CD8-positive, alpha-beta memory T cell (primary cell): ENCODE measurements around the gene SLC39A10. TPM values are rescaled to one million over a fixed set of nuclear protein-coding genes. Genes with fewer than 3 reads are reported as not detected.

ENCODE experiments used
- CTCF ChIA-PET: fragments of 350-600 bp; sonication (Branson Sonifier 250); formaldehyde crosslinking; loops from one replicate; lab custom pipeline; 2021; ENCODE audit warnings: antibody characterized with exemption; lab: Charles Lee
- POLR2A ChIA-PET: fragments of 350-600 bp; sonication (Branson Sonifier 250); formaldehyde crosslinking; loops from one replicate; lab custom pipeline; 2021; ENCODE audit warnings: antibody characterized with exemption; lab: Charles Lee
- DNase-seq, 5 donors: peaks; one replicate each; pipeline versions ENCODE4 v3.0.0 to v3.0.0-alpha.2; 2020 to 2022; ENCODE audit warnings: mixed read lengths in 1 of 5
- H3K27ac ChIP-seq: one replicate; pipeline ENCODE4 v1.7.0; 2013; ENCODE audit warnings: low read depth, mild to moderate bottlenecking, low read length, moderate library complexity
- H3K27me3 ChIP-seq: 2 replicates; pipeline ENCODE4 v1.7.0; 2013; ENCODE audit warnings: low read length, mild to moderate bottlenecking; ENCODE audit not compliant: insufficient read depth, poor library complexity, severe bottlenecking
- H3K36me3 ChIP-seq: 2 replicates; pipeline ENCODE4 v1.7.0; 2013; ENCODE audit warnings: mild to moderate bottlenecking, low read length, moderate library complexity; ENCODE audit not compliant: insufficient read depth
- H3K4me1 ChIP-seq: 2 replicates; pipeline ENCODE4 v1.7.0; 2013; ENCODE audit warnings: mild to moderate bottlenecking, low read length, moderate library complexity; ENCODE audit not compliant: insufficient read depth
- H3K4me3 ChIP-seq: 2 replicates; pipeline ENCODE4 v1.7.0; 2013; ENCODE audit warnings: mild to moderate bottlenecking, low read length
- H3K9me3 ChIP-seq: 2 replicates; pipeline ENCODE4 v1.7.0; 2013; ENCODE audit warnings: mild to moderate bottlenecking, low read length
- H3K27ac Mint-ChIP-seq, 8 donors: one replicate each; pipeline ENCODE4 v1.8.0; 2020 to 2021; ENCODE audit warnings: mixed read lengths in 8 of 8, mild to moderate bottlenecking in 6 of 8, inconsistent platforms in 3 of 8, moderate library complexity in 3 of 8
- H3K27me3 Mint-ChIP-seq, 2 donors: one replicate each; pipeline ENCODE4 v1.8.0; 2020 to 2021; ENCODE audit warnings: mixed read lengths in 2 of 2, mild to moderate bottlenecking in 1 of 2, moderate library complexity in 1 of 2
- H3K36me3 Mint-ChIP-seq, 3 donors: one replicate each; pipeline ENCODE4 v1.8.0; 2020 to 2021; ENCODE audit warnings: mixed read lengths in 3 of 3, inconsistent platforms in 1 of 3, mild to moderate bottlenecking in 1 of 3
- H3K4me1 Mint-ChIP-seq, 3 donors: one replicate each; pipeline ENCODE4 v1.8.0; 2020 to 2021; ENCODE audit warnings: mixed read lengths in 3 of 3, inconsistent platforms in 1 of 3, mild to moderate bottlenecking in 1 of 3
- H3K4me3 Mint-ChIP-seq, 7 donors: one replicate each; pipeline ENCODE4 v1.8.0; 2020 to 2021; ENCODE audit warnings: mixed read lengths in 7 of 7, mild to moderate bottlenecking in 6 of 7, moderate library complexity in 4 of 7, inconsistent platforms in 2 of 7
- H3K9me3 Mint-ChIP-seq, 5 donors: one replicate each; pipeline ENCODE4 v1.8.0; 2020 to 2022; ENCODE audit warnings: mixed read lengths in 5 of 5, mild to moderate bottlenecking in 3 of 5, moderate library complexity in 2 of 5, inconsistent platforms in 1 of 5
- polyA plus RNA-seq: library from polyadenylated mRNA; unstranded; fragments of 300-500 nt; fragmentation: Illumina TruSeq; gene quantifications from one replicate; pipeline ENCODE4 v1.2.3, GENCODE V29; 2021
- total RNA-seq, 2 experiments: library from RNA; stranded (reverse); gene quantifications; one replicate each; pipeline ENCODE4 v1.2.3, GENCODE V29; 2021

The SLC39A10 gene
- total and polyA plus RNA-seq, 3 experiments from 2014 or later, result 11.3 to 23.6 (median 22.2) TPM

DNA sequence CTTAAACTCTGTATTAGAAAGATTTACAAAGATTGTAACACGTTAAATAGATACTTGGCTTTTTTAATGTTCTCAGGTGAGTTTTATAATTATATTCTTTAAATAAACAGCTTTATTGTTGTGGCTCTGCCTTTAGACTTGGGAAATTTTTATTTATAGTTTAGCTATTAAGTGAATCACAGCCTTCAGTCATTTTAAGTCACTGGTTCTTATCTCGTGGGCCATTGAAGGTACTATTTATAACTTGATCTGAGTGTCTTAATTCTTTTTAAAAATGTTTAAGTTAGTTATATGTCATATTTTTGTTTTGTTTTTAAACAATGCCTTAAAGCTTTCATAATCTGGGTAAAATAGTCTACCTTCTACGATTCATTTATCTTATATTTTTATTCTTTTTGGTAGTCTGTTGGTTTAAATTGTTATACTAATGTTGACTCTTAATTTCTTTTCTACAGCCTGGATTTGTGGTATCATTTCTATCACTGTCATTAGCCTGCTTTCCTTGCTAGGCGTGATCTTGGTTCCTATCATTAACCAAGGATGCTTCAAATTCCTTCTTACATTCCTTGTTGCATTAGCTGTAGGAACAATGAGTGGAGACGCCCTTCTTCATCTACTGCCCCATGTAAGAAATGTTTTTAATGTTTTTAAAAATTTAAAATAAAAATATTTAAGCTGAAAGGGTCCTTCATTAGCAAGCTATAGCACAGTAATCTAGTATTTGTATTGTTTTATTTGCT is 49.3 kb downstream of the SLC39A10 start:
- POLR2A ChIA-PET, result no interaction called here
- no peaks in the 10 kb centered on the region for H3K9me3 ChIP-seq
- H3K27me3 ChIP-seq, result no peaks in the 10 kb centered on the region
- H3K27me3 Mint-ChIP-seq, result no peaks in the 10 kb centered on the region
- no peaks in the 10 kb centered on the region for H3K36me3 ChIP-seq
- no peak for DNase-seq
- CTCF ChIA-PET, result no interaction called here
- peaks cover under 1 to 9% (median 2%) of the 10 kb centered on the region in 5 donors for H3K9me3 Mint-ChIP-seq
- no peak overlapping the region for H3K4me3 Mint-ChIP-seq
- no peak overlapping the region for H3K27ac Mint-ChIP-seq
- no peak overlapping the region for H3K27ac ChIP-seq
- H3K4me1 ChIP-seq, result no peaks in the 10 kb centered on the region
- H3K36me3 Mint-ChIP-seq, result peaks cover 29 to 63% (median 29%) of the 10 kb centered on the region in 3 donors
- H3K4me3 ChIP-seq, result no peak overlapping the region
- H3K4me1 Mint-ChIP-seq, result peaks cover 21 to 32% (median 30%) of the 10 kb centered on the region in 3 donors

DNA sequence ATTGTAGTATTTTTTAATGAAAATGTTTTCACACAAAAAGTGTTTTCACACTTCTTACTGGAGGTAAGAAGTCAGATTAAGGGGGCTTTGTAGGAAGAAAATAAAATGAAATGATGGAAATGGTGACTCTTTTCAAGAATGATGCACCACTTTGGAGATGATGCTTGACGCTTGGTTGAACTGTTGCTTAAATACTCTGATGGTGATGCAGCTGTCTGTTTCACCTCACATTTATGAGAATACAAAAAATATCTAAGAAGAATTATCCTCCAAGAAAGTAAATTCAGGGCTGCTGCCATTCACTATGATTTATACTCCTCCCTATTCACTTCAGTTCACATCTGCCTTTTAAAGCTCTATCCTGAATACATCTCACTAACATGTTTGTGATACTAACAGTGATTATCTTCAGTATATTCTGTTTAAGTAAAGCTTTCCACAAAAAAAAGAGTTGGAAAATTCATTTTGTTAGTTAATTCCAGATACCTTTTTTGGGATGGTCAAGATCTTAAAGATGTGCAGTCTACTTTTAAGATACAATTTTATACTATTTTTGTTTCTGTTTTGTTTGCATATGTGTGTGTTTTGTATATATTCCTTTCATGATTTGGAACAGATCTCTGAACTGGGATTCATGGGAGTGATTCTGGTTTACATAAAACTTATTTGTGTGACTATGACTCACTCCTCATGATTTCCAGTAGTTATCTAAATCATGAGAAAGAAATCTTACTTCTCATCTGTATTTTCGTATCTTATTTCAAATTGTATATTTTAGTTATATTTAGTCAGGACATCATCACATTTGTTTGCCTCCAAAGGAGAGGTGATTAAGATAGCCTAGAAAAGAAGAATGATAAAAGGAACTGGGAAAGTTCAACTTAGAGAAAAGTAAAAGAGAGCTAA is 53.1 kb downstream of the SLC39A10 start:
- peak overlapping the region in 1 of 8 donors; percentile 32 for H3K27ac Mint-ChIP-seq
- no peaks in the 10 kb centered on the region for H3K9me3 ChIP-seq
- H3K4me3 Mint-ChIP-seq, result no peak overlapping the region
- DNase-seq, result no peak
- CTCF ChIA-PET, result interaction anchor here (1.2 kb wide), 1 partner anchor 50 kb away, joined by 3 read pairs; no protein-coding TSS in a partner anchor
- H3K4me3 ChIP-seq, result no peak overlapping the region
- H3K4me1 ChIP-seq, result no peaks in the 10 kb centered on the region
- no peak overlapping the region for H3K27ac ChIP-seq
- H3K4me1 Mint-ChIP-seq, result peaks cover 8 to 26% (median 9%) of the 10 kb centered on the region in 3 donors
- no peaks in the 10 kb centered on the region for H3K9me3 Mint-ChIP-seq
- H3K27me3 ChIP-seq, result no peaks in the 10 kb centered on the region
- no peaks in the 10 kb centered on the region for H3K36me3 ChIP-seq
- H3K36me3 Mint-ChIP-seq, result peaks cover 12 to 71% (median 38%) of the 10 kb centered on the region in 3 donors
- POLR2A ChIA-PET, result no interaction called here
- H3K27me3 Mint-ChIP-seq, result no peaks in the 10 kb centered on the region

DNA sequence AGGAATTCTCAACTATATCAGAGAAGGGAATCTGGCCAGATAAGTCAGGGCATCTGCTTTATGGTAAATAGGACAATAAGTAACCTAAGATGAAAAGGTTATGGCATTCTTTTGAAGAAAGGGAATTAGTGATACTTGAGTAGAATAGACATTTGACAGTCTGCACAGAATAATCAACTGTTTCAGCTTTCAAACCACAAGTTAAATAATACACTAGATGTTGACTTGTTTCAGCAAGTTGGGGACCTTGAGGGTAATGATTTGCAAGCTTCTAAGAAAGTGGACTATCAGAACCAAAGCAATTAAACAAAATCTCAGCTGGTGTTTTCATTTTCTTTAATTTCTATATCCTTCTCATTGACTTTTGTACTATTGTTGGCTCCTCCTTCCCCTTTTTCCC is 54.5 kb downstream of the SLC39A10 start:
- DNase-seq, result no peak
- no peaks in the 10 kb centered on the region for H3K27me3 Mint-ChIP-seq
- no peak overlapping the region for H3K4me3 Mint-ChIP-seq
- Histone ChIP-seq H3K36me3 (peaks cover 8% of the 10 kb centered on the region), H3K4me3 (no peak overlapping the region), H3K4me1 (no peaks in the 10 kb centered on the region), H3K27ac (no peak overlapping the region), H3K27me3 (no peaks in the 10 kb centered on the region), H3K9me3 (no peaks in the 10 kb centered on the region)
- CTCF ChIA-PET, result no interaction called here
- POLR2A ChIA-PET, result no interaction called here
- H3K36me3 Mint-ChIP-seq, result peaks cover 17 to 75% (median 45%) of the 10 kb centered on the region in 3 donors
- H3K4me1 Mint-ChIP-seq, result peaks cover 3 to 20% (median 6%) of the 10 kb centered on the region in 3 donors
- H3K27ac Mint-ChIP-seq, result no peak overlapping the region
- H3K9me3 Mint-ChIP-seq, result no peaks in the 10 kb centered on the region

DNA sequence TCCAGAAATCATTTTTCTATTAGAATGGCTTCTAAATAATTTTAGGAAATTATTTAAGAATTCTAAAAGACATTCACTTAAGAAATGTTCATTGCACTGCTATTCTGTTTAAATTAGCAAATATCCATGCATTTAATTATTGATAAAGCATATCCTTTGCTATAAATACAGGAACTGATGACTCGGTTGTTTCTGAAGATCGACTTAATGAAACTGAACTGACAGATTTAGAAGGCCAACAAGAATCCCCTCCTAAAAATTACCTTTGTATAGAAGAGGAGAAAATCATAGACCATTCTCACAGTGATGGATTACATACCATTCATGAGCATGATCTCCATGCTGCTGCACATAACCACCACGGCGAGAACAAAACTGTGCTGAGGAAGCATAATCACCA is 59.4 kb downstream of the SLC39A10 start:
- no peaks in the 10 kb centered on the region for H3K4me1 ChIP-seq
- Mint-ChIP-seq H3K4me1 (peaks cover 0 to 18% (median 15%) of the 10 kb centered on the region in 3 donors), H3K27ac (no peak overlapping the region), H3K27me3 (no peaks in the 10 kb centered on the region), H3K36me3 (peaks cover 19 to 82% (median 44%) of the 10 kb centered on the region in 3 donors), H3K9me3 (no peaks in the 10 kb centered on the region), H3K4me3 (no peak overlapping the region)
- H3K4me3 ChIP-seq, result no peak overlapping the region
- ChIA-PET POLR2A (no interaction called here), CTCF (no interaction called here)
- H3K27ac ChIP-seq, result no peak overlapping the region
- H3K27me3 ChIP-seq, result no peaks in the 10 kb centered on the region
- H3K36me3 ChIP-seq, result peaks cover 23% of the 10 kb centered on the region
- no peaks in the 10 kb centered on the region for H3K9me3 ChIP-seq
- DNase-seq, result no peak

DNA sequence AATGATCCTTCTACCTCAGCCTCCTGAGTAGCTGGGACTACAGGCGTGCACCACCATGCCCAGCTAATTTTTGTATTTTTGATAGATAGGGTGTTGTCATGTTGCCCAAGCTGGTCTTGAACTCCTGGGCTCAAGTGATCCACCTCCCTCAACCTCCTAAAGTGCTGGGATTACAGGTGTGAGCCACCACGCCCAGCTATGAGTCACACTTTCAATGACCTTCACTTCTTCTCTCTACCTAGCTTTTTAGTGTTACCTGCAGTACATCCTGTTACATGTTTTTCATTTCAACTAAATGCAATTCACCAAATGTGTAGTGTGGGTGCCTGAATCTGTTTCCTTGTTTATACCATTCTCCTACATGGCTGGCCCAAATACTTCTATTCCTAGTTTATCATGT is 64.0 kb downstream of the SLC39A10 start:
- Histone ChIP-seq H3K9me3 (no peaks in the 10 kb centered on the region), H3K27me3 (no peaks in the 10 kb centered on the region), H3K36me3 (peaks cover 27% of the 10 kb centered on the region), H3K4me1 (no peaks in the 10 kb centered on the region), H3K27ac (no peak overlapping the region), H3K4me3 (no peak overlapping the region)
- POLR2A ChIA-PET, result no interaction called here
- no peak for DNase-seq
- peaks cover 23 to 86% (median 40%) of the 10 kb centered on the region in 3 donors for H3K36me3 Mint-ChIP-seq
- H3K4me3 Mint-ChIP-seq, result no peak overlapping the region
- peak overlapping the region in 3 of 8 donors; percentile 12 to 59 (median 48) for H3K27ac Mint-ChIP-seq
- CTCF ChIA-PET, result no interaction called here
- H3K27me3 Mint-ChIP-seq, result no peaks in the 10 kb centered on the region
- H3K4me1 Mint-ChIP-seq, result peaks cover 0 to 14% (median 12%) of the 10 kb centered on the region in 3 donors
- no peaks in the 10 kb centered on the region for H3K9me3 Mint-ChIP-seq

DNA sequence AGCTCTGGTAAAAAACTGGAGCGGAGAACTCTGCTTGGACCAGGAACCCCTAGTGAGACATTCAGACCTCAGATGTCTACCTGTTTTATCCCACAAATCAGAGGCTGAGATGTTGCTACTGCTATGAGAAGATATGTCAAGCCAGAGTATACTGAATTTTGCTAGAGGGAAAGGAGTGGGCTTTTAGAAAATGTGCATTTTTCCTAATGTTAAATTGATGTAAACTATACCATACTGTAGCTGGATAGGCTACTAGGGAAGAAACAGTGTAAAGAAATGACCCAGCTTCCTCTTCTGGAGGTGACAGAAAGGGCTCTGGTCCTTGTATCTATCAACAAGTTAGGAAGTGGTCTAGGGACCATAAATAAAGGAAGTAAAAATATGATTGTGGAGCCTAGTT is 65.0 kb downstream of the SLC39A10 start:
- Histone ChIP-seq H3K27me3 (no peaks in the 10 kb centered on the region), H3K9me3 (no peaks in the 10 kb centered on the region), H3K4me3 (no peak overlapping the region), H3K36me3 (peaks cover 19% of the 10 kb centered on the region), H3K4me1 (no peaks in the 10 kb centered on the region), H3K27ac (no peak overlapping the region)
- DNase-seq, result no peak
- CTCF ChIA-PET, result no interaction called here
- Mint-ChIP-seq H3K4me3 (no peak overlapping the region), H3K27ac (no peak overlapping the region), H3K9me3 (no peaks in the 10 kb centered on the region), H3K27me3 (no peaks in the 10 kb centered on the region), H3K36me3 (peaks cover 23 to 83% (median 35%) of the 10 kb centered on the region in 3 donors), H3K4me1 (peaks cover 0 to 14% (median 12%) of the 10 kb centered on the region in 3 donors)
- POLR2A ChIA-PET, result no interaction called here

DNA sequence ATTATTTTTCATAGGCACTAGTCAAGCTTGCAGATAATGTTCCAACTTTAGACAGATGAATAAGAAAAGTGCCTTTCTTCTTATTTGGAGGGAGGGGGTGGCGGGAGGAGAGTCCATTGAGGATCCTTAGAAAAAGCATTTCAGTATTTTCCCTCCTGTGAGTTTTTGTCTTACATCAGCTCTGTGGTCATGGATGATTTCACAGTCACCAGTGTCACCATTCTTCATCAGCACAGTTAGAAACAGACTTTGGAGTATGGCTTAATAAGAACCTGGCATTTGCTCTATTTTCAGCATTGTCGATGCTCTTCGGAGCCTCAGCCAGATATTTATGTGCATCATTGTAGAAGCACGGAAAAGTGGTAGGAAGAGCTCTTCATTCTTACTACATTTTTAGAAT is 70.1 kb downstream of the SLC39A10 start:
- DNase-seq, result no peak
- no peaks in the 10 kb centered on the region for H3K9me3 Mint-ChIP-seq
- no peak overlapping the region for H3K27ac Mint-ChIP-seq
- H3K27me3 Mint-ChIP-seq, result no peaks in the 10 kb centered on the region
- Histone ChIP-seq H3K27me3 (no peaks in the 10 kb centered on the region), H3K4me3 (no peak overlapping the region), H3K9me3 (no peaks in the 10 kb centered on the region), H3K36me3 (peaks cover 9% of the 10 kb centered on the region), H3K4me1 (no peaks in the 10 kb centered on the region), H3K27ac (no peak overlapping the region)
- peaks cover 0 to 9% (median 4%) of the 10 kb centered on the region in 3 donors for H3K4me1 Mint-ChIP-seq
- no peak overlapping the region for H3K4me3 Mint-ChIP-seq
- CTCF ChIA-PET, result interaction anchor here (0.8 kb wide), 1 partner anchor 75 kb away, joined by 3 read pairs; no protein-coding TSS in a partner anchor
- peaks cover 39 to 81% (median 50%) of the 10 kb centered on the region in 3 donors for H3K36me3 Mint-ChIP-seq
- POLR2A ChIA-PET, result no interaction called here
